Measurements from ENCODE around the gene LCP2.

The LCP2 gene

DNA sequence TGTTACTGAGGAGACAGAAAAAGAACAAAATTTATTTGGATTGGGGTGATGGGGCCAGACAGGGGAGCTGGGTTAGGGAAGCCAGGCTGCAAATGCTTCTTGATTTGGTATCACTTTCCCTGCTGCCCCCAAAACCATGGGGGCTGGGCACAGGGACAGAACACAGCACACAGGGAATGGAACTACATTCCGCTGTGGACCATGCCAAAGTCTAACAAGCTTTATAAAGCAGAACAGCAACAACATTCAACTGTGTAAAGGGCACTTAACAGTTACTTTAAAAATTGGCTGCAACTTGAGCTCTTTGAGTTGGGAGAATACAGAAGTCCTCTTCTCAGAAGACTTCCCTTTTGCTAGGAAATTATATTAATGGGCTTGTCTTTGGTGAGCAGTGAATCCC is 41.0 kb downstream of the LCP2 start:
- CTCF ChIA-PET = interaction anchor here (1.3 to 4.7 kb wide), 2 partner anchors 11 to 165 kb away, joined by 3 to 34 read pairs; no protein-coding TSS in a partner anchor
- Histone ChIP-seq H3K4me1 (ENCODE audit: control insufficient read depth, insufficient read depth, low read length) (peaks cover 8% of the 10 kb centered on the region; the same call in 1 of the 2 replicates), H3K36me3 (ENCODE audit: control insufficient read depth in 2 of 2, insufficient read depth in 1 of 2, low read length in 2 of 2) (no peaks in the 10 kb centered on the region), H3K27ac (ENCODE audit: extremely low read depth, low read depth, low read length) (no peak overlapping the region), H3K4me3 (ENCODE audit: low read depth, low read length) (no peak overlapping the region), H3K9me3 (ENCODE audit: control insufficient read depth, insufficient read depth, low read depth, low read length) (no peaks in the 10 kb centered on the region)
- POLR2A ChIA-PET = no interaction called here
- TF ChIP-seq ZNF629 (tag by site-specific recombination; IDR thresholded peaks at IDR 0.05) (no peak), ZNF112 (tag by site-specific recombination; IDR thresholded peaks at IDR 0.05) (no peak), ZSCAN16 (tag by site-specific recombination; IDR thresholded peaks at IDR 0.05) (no peak), ZNF302 (tag by site-specific recombination; IDR thresholded peaks at IDR 0.05; ENCODE audit: low read depth) (no peak), KLF16 (tag by site-specific recombination; IDR thresholded peaks at IDR 0.05) (no peak), ZNF521 (tag by site-specific recombination; IDR thresholded peaks at IDR 0.05) (no peak), ZNF473 (tag by site-specific recombination; IDR thresholded peaks at IDR 0.05) (no peak), ZBTB17 (tag by site-specific recombination; IDR thresholded peaks at IDR 0.05) (no peak), REPIN1 (tag by site-specific recombination; IDR thresholded peaks at IDR 0.05; ENCODE audit: low read depth) (no peak), TCF7L2 (IDR thresholded peaks at IDR 0.05; ENCODE audit: borderline replicate concordance, low read depth, low read length) (no peak), YY1 (tag by site-specific recombination; IDR thresholded peaks at IDR 0.05) (no peak), ZNF701 (tag by site-specific recombination; IDR thresholded peaks at IDR 0.05) (no peak), GLIS2 (tag by site-specific recombination; IDR thresholded peaks at IDR 0.05) (no peak), ZNF707 (tag by site-specific recombination; IDR thresholded peaks at IDR 0.05) (no peak)
- TF ChIP-seq, protein P1, sequence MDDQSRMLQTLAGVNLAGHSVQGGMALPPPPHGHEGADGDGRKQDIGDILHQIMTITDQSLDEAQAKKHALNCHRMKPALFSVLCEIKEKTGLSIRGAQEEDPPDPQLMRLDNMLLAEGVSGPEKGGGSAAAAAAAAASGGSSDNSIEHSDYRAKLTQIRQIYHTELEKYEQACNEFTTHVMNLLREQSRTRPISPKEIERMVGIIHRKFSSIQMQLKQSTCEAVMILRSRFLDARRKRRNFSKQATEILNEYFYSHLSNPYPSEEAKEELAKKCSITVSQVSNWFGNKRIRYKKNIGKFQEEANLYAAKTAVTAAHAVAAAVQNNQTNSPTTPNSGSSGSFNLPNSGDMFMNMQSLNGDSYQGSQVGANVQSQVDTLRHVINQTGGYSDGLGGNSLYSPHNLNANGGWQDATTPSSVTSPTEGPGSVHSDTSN (CRISPR knock-in tag; IDR thresholded peaks at IDR 0.05) = no peak
- TF ChIP-seq, protein P2, sequence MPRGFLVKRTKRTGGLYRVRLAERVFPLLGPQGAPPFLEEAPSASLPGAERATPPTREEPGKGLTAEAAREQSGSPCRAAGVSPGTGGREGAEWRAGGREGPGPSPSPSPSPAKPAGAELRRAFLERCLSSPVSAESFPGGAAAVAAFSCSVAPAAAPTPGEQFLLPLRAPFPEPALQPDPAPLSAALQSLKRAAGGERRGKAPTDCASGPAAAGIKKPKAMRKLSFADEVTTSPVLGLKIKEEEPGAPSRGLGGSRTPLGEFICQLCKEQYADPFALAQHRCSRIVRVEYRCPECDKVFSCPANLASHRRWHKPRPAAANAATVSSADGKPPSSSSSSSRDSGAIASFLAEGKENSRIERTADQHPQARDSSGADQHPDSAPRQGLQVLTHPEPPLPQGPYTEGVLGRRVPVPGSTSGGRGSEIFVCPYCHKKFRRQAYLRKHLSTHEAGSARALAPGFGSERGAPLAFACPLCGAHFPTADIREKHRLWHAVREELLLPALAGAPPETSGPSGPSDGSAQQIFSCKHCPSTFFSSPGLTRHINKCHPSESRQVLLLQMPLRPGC (tag by site-specific recombination; IDR thresholded peaks at IDR 0.05) = no peak
- TF ChIP-seq, protein P3, sequence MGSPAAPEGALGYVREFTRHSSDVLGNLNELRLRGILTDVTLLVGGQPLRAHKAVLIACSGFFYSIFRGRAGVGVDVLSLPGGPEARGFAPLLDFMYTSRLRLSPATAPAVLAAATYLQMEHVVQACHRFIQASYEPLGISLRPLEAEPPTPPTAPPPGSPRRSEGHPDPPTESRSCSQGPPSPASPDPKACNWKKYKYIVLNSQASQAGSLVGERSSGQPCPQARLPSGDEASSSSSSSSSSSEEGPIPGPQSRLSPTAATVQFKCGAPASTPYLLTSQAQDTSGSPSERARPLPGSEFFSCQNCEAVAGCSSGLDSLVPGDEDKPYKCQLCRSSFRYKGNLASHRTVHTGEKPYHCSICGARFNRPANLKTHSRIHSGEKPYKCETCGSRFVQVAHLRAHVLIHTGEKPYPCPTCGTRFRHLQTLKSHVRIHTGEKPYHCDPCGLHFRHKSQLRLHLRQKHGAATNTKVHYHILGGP (tag by site-specific recombination; IDR thresholded peaks at IDR 0.05) = no peak
- TF ChIP-seq, protein P4, sequence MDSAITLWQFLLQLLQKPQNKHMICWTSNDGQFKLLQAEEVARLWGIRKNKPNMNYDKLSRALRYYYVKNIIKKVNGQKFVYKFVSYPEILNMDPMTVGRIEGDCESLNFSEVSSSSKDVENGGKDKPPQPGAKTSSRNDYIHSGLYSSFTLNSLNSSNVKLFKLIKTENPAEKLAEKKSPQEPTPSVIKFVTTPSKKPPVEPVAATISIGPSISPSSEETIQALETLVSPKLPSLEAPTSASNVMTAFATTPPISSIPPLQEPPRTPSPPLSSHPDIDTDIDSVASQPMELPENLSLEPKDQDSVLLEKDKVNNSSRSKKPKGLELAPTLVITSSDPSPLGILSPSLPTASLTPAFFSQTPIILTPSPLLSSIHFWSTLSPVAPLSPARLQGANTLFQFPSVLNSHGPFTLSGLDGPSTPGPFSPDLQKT (IDR thresholded peaks at IDR 0.05; ENCODE audit: borderline replicate concordance, low read depth, low read length) = no peak
- TF ChIP-seq, protein P5, sequence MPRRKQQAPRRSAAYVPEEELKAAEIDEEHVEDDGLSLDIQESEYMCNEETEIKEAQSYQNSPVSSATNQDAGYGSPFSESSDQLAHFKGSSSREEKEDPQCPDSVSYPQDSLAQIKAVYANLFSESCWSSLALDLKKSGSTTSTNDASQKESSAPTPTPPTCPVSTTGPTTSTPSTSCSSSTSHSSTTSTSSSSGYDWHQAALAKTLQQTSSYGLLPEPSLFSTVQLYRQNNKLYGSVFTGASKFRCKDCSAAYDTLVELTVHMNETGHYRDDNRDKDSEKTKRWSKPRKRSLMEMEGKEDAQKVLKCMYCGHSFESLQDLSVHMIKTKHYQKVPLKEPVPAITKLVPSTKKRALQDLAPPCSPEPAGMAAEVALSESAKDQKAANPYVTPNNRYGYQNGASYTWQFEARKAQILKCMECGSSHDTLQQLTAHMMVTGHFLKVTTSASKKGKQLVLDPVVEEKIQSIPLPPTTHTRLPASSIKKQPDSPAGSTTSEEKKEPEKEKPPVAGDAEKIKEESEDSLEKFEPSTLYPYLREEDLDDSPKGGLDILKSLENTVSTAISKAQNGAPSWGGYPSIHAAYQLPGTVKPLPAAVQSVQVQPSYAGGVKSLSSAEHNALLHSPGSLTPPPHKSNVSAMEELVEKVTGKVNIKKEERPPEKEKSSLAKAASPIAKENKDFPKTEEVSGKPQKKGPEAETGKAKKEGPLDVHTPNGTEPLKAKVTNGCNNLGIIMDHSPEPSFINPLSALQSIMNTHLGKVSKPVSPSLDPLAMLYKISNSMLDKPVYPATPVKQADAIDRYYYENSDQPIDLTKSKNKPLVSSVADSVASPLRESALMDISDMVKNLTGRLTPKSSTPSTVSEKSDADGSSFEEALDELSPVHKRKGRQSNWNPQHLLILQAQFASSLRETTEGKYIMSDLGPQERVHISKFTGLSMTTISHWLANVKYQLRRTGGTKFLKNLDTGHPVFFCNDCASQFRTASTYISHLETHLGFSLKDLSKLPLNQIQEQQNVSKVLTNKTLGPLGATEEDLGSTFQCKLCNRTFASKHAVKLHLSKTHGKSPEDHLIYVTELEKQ (tag by site-specific recombination; IDR thresholded peaks at IDR 0.05; ENCODE audit: borderline replicate concordance) = no peak
- TF ChIP-seq, protein P6, sequence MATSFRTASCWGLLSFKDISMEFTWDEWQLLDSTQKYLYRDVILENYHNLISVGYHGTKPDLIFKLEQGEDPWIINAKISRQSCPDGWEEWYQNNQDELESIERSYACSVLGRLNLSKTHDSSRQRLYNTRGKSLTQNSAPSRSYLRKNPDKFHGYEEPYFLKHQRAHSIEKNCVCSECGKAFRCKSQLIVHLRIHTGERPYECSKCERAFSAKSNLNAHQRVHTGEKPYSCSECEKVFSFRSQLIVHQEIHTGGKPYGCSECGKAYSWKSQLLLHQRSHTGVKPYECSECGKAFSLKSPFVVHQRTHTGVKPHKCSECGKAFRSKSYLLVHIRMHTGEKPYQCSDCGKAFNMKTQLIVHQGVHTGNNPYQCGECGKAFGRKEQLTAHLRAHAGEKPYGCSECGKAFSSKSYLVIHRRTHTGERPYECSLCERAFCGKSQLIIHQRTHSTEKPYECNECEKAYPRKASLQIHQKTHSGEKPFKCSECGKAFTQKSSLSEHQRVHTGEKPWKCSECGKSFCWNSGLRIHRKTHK (tag by site-specific recombination; IDR thresholded peaks at IDR 0.05) = no peak
